BJ (cell line): Measurements from ENCODE around the gene C3orf20. TPM values are rescaled to one million over a fixed set of nuclear protein-coding genes. Genes with fewer than 3 reads are reported as not detected.
"Not testable (repeated sequence)": the region's sequence is repeated elsewhere in the genome, so short reads cannot be mapped to it uniquely, and the experiment has no call there.

Experiments used
- CTCF ChIA-PET: fragments of 350-600 bp; formaldehyde crosslinking; extraction: SDS; loops from one replicate; lab custom pipeline; 2021; ENCODE audit warnings: antibody characterized with exemption, inconsistent platforms; lab: Yijun Ruan, JAX
- POLR2A ChIA-PET: fragments of 300-600 bp; sonication (Branson Sonifier 250); formaldehyde crosslinking; extraction: SDS; loops from one replicate; lab custom pipeline; 2021; ENCODE audit warnings: antibody characterized with exemption; lab: Charles Lee
- DNase-seq: peaks from one replicate; pipeline ENCODE4 v3.0.0-alpha.2; 2011; ENCODE audit warnings: low read depth
- H3K27me3 ChIP-seq: 2 replicates; pipeline ENCODE4 v1.6.0; 2011; ENCODE audit warnings: low read length; ENCODE audit not compliant: control insufficient read depth, insufficient read depth
- H3K36me3 ChIP-seq: 2 replicates; pipeline ENCODE4 v1.5.1; 2011; ENCODE audit warnings: low read length; ENCODE audit not compliant: control insufficient read depth, insufficient read depth
- H3K4me3 ChIP-seq: 2 replicates; pipeline ENCODE4 v1.5.1; 2011; ENCODE audit warnings: low read depth, mild to moderate bottlenecking, control low read depth, low read length
- polyA plus RNA-seq: library from polyadenylated mRNA; depleted of rRNA; stranded (reverse); fragments of >200 nt; gene quantifications from 2 replicates; pipeline ENCODE4 v1.2.3, GENCODE V29; 2011
- TF ChIP-seq, protein P1 (sequence below): IDR thresholded peaks from 2 replicates; pipeline ENCODE4 v1.5.1; 2011; ENCODE audit warnings: low read depth, mild to moderate bottlenecking, control low read depth, inconsistent platforms, low read length, moderate library complexity; ENCODE audit not compliant: insufficient read depth

Gene C3orf20
- polyA plus RNA-seq, 1 experiment, result not detected

DNA sequence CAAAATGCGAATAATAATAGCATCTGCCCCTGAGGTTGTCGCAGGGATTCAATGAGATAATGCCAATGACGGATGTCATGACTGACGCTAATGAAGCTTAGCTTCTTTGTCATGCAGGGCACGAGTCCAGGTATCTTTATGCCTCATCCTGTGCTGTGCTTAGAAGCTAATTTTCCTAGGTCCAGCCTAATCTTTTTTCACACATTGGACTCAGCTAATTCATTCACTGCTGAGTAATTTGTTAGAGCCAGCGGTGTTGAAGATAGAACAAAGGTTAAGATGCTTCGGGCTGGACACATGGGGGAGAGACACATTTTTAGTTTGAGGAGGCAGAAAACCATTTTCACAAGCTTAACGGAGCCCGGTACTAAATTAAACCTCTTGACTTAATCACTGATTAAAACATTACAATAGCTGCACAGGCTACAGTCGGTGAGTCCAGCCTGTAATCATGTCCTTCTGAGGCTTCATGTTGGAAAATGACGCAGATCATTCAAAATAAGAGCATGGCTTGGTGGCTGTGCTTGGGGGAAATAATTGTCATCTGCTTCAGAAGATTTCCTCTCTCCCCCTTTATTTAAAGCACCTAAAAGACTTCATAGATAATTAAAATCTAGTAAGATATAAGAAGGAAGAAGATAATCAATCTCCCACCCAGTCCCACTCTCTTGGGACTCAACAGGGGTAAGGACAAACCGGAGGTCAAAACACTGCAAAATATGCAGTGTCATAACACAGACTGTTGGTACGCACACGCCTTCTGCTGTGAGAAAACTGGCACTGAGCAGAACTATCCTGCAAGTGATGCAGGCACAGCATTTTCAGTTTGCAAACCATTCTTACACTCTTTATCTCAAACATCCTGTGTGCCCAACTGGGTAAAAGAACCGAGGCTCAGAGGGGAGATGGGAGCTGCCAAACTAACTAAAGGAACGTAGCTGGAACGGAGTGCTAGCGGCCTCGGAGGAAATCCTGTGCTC is 26.7 kb upstream of the C3orf20 start:
- Histone ChIP-seq H3K36me3 (no peaks in the 10 kb centered on the region), H3K27me3 (peaks cover 6% of the 10 kb centered on the region), H3K4me3 (no peak overlapping the region)
- ChIA-PET POLR2A (no interaction called here), CTCF (interaction anchor here (1.2 kb wide), 1 partner anchor 14 kb away, joined by 3 read pairs; no protein-coding TSS in a partner anchor)
- TF ChIP-seq, protein P1, sequence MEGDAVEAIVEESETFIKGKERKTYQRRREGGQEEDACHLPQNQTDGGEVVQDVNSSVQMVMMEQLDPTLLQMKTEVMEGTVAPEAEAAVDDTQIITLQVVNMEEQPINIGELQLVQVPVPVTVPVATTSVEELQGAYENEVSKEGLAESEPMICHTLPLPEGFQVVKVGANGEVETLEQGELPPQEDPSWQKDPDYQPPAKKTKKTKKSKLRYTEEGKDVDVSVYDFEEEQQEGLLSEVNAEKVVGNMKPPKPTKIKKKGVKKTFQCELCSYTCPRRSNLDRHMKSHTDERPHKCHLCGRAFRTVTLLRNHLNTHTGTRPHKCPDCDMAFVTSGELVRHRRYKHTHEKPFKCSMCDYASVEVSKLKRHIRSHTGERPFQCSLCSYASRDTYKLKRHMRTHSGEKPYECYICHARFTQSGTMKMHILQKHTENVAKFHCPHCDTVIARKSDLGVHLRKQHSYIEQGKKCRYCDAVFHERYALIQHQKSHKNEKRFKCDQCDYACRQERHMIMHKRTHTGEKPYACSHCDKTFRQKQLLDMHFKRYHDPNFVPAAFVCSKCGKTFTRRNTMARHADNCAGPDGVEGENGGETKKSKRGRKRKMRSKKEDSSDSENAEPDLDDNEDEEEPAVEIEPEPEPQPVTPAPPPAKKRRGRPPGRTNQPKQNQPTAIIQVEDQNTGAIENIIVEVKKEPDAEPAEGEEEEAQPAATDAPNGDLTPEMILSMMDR, result no peak
- no peak for DNase-seq

DNA sequence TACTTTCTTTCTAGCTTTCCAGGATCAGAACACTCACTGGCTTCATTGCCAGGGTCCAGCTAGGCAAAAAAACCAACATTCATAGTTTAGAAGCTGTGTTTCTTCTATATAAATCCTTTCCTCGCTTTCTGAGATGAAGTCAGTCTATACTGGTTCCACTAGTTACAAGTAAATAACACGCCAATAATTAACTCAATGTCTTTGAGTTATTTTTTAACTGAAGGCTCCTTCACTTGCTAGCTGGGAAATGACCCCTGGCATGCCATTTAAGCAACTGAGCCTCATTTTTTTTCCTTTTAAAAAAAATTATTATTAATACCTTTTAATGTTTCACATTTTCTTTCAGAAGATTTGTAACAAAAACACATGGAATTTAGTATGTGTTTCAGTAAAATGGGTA is 25.5 kb upstream of the C3orf20 start:
- POLR2A ChIA-PET, result no interaction called here
- TF ChIP-seq, protein P1, result no peak
- CTCF ChIA-PET, result no interaction called here
- Histone ChIP-seq H3K27me3 (0 out of 2 replicates have a peak, but pooled peaks cover 1% of the 10 kb centered on the region), H3K36me3 (no peaks in the 10 kb centered on the region), H3K4me3 (no peak overlapping the region)
- no peak for DNase-seq

DNA sequence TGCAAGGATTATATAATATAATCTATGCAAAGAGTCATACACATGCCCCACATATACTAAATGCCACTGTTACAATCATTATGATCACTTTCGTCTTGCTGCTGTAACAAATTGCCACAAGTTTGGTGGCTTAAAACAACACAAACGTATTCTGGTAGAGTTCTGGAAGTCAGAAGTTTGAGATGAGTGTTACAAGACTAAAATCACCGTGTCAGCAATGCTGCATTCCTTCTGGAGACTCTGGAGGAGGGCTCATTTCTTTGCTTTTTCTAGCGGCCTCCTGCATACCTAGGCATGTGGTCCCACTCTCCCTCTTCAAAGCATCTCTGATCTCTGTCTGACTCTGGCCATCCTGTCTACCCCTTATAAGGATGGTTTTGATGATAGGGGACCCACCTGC is 24.7 kb upstream of the C3orf20 start:
- H3K4me3 ChIP-seq, result no peak overlapping the region
- POLR2A ChIA-PET, result no interaction called here
- H3K36me3 ChIP-seq, result peaks cover 2% of the 10 kb centered on the region; the same call in 1 of the 2 replicates
- H3K27me3 ChIP-seq, result no peaks in the 10 kb centered on the region
- TF ChIP-seq, protein P1, result no peak
- CTCF ChIA-PET, result no interaction called here
- DNase-seq, result no peak

DNA sequence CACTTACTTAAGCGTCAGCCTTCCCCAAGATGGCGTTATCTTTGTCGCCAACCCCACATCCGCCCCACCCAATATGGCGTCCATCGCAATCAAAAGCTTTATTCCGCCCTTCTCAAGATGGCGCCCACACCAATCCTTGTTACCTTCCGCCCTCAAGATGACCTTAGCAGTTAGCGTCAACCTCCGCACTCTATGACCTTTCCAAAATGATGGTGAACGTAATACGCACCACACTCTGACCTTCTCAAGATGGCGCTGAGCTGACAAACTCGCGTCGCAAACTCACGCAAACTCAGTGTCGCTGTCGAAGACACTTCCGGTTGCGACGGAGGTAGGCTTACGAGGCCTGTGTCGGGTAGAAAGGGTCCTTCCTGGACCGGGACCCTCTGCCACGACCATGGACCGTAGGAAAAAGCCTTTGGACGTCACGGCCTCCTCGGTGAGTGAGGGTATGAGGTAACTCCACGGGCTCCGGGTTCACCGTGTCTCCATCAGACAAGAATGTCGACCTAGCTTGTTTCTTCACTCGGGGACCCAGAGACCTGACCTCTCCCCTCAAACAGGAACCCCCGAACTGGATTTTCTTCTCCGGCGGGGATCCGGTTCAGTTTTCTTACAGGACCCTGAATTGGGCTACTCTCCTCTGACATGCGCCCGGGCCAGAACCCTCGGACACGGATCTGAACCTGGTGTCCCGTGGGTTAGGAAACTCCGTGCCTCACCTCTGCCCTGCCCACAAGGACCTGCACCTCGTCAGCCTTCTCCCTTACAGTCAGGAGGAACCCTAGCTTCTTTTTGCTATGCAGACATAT is 23.3 kb upstream of the C3orf20 start, which contains the start of gene CCDC174:
TSS of gene CCDC174 (plus strand) at position 323 of the 812 bp plus-strand sequence. CDS start at position 398, 75 bp downstream.
- Histone ChIP-seq H3K36me3 (peaks cover 2% of the 10 kb centered on the region; the same call in 1 of the 2 replicates), H3K27me3 (no peaks in the 10 kb centered on the region), H3K4me3 (peak within 1 kb of the TSS; percentile 78)
- CTCF ChIA-PET, result interaction anchor here (0.6 to 2.0 kb wide), 6 partner anchors 9 to 308 kb away, joined by 3 to 7 read pairs (median 3); no protein-coding TSS in a partner anchor
- POLR2A ChIA-PET, result interaction anchor here (0.8 kb wide), 1 partner anchor 414 kb away, joined by 3 read pairs; the partner anchor contains the start of gene MRPS25
- DNase-seq, result peak; percentile 99
- TF ChIP-seq, protein P1, result no peak

DNA sequence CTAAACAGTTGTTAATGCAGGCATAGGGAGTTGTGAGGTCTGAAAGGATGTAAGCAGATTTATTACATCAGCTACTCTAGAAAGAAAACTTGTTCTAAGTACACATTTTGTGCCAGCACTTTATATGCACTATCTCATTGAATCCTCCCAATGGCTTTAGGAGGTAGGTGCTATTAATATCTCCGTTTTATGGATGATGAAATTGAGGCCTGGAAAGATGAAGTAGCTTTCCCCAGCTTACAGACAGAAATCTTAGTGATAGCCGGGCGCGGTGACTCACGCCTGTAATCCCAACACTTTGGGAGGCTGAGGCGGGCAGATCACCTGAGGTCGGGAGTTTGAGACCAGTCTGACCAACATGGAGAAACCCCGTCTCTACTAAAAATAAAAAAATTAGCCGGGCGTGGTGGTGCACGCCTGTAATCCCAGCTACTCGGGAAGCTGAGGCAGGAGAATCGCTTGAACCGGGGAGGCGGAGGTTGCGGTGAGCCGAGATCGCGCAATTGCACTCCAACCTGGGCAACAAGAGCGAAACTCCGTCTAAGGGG is 22.5 kb upstream of the C3orf20 start:
- POLR2A ChIA-PET, DNase-seq: not testable (repeated sequence)
- CTCF ChIA-PET, result interaction anchor here (0.6 to 2.0 kb wide), 7 partner anchors 8 to 270 kb away, joined by 3 to 7 read pairs (median 3); no protein-coding TSS in a partner anchor

More for the DNA sequence above, 22.5 kb upstream of the C3orf20 start:
- H3K27me3 ChIP-seq, H3K36me3 ChIP-seq: not testable (repeated sequence)
- H3K4me3 ChIP-seq, result peak overlapping the region; percentile 78
